ENCODE measurements around the gene FAAP20. TPM values are rescaled to one million over a fixed set of nuclear protein-coding genes. Genes with fewer than 3 reads are reported as not detected.

Gene FAAP20
- total and polyA plus RNA-seq, 2 experiments from 2014 or later: 79.1 to 167 TPM

DNA sequence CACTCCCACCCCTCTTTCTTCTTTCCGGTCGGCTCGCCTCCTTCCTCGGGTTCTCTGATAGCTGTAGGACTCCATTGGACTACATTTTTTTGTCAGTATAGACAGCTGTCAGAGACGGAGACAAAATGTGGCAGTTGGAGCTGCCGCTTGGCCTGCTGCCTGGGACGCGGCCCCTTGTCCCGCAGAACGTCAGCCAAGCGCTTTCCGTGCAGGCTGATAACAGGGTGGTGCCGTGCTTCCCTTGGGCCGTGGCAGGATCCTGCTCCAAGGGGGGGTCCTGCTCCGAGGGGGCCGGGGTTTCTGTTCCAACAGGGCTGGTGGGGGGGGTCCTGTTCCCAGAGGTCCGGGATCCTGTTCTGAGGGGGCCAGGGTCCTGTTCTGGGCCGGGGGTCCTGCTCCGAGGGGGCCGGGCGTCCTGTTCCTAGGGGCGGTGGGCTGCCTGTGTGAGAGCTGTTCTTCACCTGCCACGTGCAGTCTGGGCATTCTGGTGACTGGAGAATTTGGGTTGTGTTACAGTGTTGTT, 38.4 kb upstream of the FAAP20 start:
- Histone ChIP-seq H3F3A (replicated peaks; ENCODE audit: low read depth) (peaks cover 13% of the 10 kb centered on the region; the same call in 1 of the 2 replicates), H3K27ac (ENCODE audit: low read depth) (peak overlapping the region; percentile 50; the same call in 1 of the 2 replicates), H3K79me2 (replicated peaks; ENCODE audit: insufficient read depth) (peaks cover 92% of the 10 kb centered on the region), H3K4me2 (no peak overlapping the region; the same call in 1 of the 2 replicates), H3K9me2 (ENCODE audit: insufficient read depth) (no peaks in the 10 kb centered on the region), H4K20me1 (replicated peaks; ENCODE audit: insufficient read depth) (peaks cover 74% of the 10 kb centered on the region), H3K27me3 (ENCODE audit: insufficient read depth) (no peaks in the 10 kb centered on the region), H2AFZ (no peak overlapping the region), H3K4me3 (no peak overlapping the region), H3K36me3 (ENCODE audit: insufficient read depth) (no peaks in the 10 kb centered on the region), H3K4me1 (ENCODE audit: insufficient read depth) (peaks cover 37% of the 10 kb centered on the region; the same call in 1 of the 2 replicates)
- Mint-ChIP-seq H3K27ac (0 out of 2 replicates have a peak overlapping the region, but pooled peaks have one; percentile 36), H3K4me3 (peak overlapping the region; percentile 30; the same call in 2 of the 3 replicates), H3K4me1 (peaks cover 58% of the 10 kb centered on the region), H3K9me3 (no peaks in the 10 kb centered on the region; the same call in 2 of the 3 replicates), H3K27me3 (ENCODE audit: insufficient read depth, low read depth, poor library complexity) (peaks cover 21% of the 10 kb centered on the region), H3K36me3 (ENCODE audit: low read depth) (peaks cover 10% of the 10 kb centered on the region; the same call in 2 of the 3 replicates)
- TF ChIP-seq CTCF (conservative IDR thresholded peaks at IDR 0.05; ENCODE audit: low read depth in 2 of 2): no peak
- no peak for TF ChIP-seq NANOG (IDR thresholded peaks at IDR 0.05; ENCODE audit: borderline replicate concordance)
- TF ChIP-seq ZNF462 (CRISPR knock-in tag; IDR thresholded peaks at IDR 0.05): no peak
- TF ChIP-seq EZH2phosphoT487 (IDR thresholded peaks at IDR 0.05; ENCODE audit: unreplicated experiment): no peak
- TF ChIP-seq POLR2AphosphoS5 (IDR thresholded peaks at IDR 0.05; ENCODE audit: low read depth): no peak
- no peak for TF ChIP-seq JUNB (IDR thresholded peaks at IDR 0.05; ENCODE audit: unreplicated experiment)
- TF ChIP-seq EZH2 (IDR thresholded peaks at IDR 0.05; ENCODE audit: low read depth, unreplicated experiment): no peak
- ATAC-seq: no peak
- DNase-seq (ENCODE audit: low spot score): peak; percentile 3
